SK-N-SH (cell line): ENCODE data around the gene TMEM115.

Experiments used
- CHD2 ChIP-seq: fragments of 150-350 bp; IDR thresholded peaks from 2 replicates; pipeline ENCODE4 v1.6.1; 2018; ENCODE audit warnings: low read length; ENCODE audit not compliant: partially characterized antibody
- EZH2phosphoT487 ChIP-seq: fragments of 200-600 bp; sonication (generic); IDR thresholded peaks from 2 replicates; pipeline ENCODE4 v1.6.1; 2017; ENCODE audit warnings: low read depth, mixed run types, mild to moderate bottlenecking, antibody characterized with exemption, moderate library complexity, borderline replicate concordance
- FOSL2 ChIP-seq: IDR thresholded peaks from 2 replicates; pipeline ENCODE4 v1.4.0; 2012; ENCODE audit warnings: low read depth, mild to moderate bottlenecking, moderate library complexity, borderline replicate concordance
- NFIC ChIP-seq: IDR thresholded peaks from 2 replicates; pipeline ENCODE4 v1.4.0; 2012; ENCODE audit warnings: borderline replicate concordance
- POLR2AphosphoS5 ChIP-seq: IDR thresholded peaks from 2 replicates; pipeline ENCODE4 v1.6.1; 2012; ENCODE audit warnings: low read depth, low read length
- RFX5 ChIP-seq: IDR thresholded peaks from 2 replicates; pipeline ENCODE4 v1.6.1; 2012; ENCODE audit warnings: mild to moderate bottlenecking, improper control_type of control experiment, low read length
- TF ChIP-seq, protein P1 (sequence below): IDR thresholded peaks from 2 replicates; pipeline ENCODE4 v1.4.0; 2012; ENCODE audit warnings: low read depth, borderline replicate concordance
- TF ChIP-seq, protein P2 (sequence below): fragments of 200-600 bp; sonication (generic); IDR thresholded peaks from 2 replicates; pipeline ENCODE4 v1.6.1; 2017; ENCODE audit warnings: antibody characterized with exemption, mild to moderate bottlenecking, moderate library complexity

DNA sequence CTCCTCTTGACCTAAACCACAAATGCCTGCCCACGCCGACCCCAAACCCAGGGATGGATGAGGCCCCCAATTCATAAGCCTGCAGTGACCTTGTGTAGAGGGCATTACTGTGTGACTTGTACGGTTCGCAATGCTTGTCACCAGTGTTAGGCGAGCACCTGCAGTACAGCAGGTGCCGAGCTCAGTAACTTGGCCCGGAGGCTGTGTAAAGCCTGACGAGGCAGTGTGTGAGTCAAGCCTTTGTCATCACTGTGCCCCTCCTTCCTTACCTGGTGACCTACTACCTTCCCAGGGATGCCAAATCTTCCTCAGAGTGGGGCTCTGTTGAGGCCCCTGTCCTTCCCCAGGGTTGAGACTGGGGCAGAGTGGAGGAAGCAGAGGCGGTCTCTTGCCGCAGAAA lies 37.2 kb upstream of the TMEM115 start:
- TF ChIP-seq, protein P1, sequence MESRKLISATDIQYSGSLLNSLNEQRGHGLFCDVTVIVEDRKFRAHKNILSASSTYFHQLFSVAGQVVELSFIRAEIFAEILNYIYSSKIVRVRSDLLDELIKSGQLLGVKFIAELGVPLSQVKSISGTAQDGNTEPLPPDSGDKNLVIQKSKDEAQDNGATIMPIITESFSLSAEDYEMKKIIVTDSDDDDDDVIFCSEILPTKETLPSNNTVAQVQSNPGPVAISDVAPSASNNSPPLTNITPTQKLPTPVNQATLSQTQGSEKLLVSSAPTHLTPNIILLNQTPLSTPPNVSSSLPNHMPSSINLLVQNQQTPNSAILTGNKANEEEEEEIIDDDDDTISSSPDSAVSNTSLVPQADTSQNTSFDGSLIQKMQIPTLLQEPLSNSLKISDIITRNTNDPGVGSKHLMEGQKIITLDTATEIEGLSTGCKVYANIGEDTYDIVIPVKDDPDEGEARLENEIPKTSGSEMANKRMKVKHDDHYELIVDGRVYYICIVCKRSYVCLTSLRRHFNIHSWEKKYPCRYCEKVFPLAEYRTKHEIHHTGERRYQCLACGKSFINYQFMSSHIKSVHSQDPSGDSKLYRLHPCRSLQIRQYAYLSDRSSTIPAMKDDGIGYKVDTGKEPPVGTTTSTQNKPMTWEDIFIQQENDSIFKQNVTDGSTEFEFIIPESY: no peak
- TF ChIP-seq RFX5: no peak
- no peak for TF ChIP-seq POLR2AphosphoS5
- no peak for TF ChIP-seq FOSL2
- TF ChIP-seq CHD2: no peak
- TF ChIP-seq, protein P2, sequence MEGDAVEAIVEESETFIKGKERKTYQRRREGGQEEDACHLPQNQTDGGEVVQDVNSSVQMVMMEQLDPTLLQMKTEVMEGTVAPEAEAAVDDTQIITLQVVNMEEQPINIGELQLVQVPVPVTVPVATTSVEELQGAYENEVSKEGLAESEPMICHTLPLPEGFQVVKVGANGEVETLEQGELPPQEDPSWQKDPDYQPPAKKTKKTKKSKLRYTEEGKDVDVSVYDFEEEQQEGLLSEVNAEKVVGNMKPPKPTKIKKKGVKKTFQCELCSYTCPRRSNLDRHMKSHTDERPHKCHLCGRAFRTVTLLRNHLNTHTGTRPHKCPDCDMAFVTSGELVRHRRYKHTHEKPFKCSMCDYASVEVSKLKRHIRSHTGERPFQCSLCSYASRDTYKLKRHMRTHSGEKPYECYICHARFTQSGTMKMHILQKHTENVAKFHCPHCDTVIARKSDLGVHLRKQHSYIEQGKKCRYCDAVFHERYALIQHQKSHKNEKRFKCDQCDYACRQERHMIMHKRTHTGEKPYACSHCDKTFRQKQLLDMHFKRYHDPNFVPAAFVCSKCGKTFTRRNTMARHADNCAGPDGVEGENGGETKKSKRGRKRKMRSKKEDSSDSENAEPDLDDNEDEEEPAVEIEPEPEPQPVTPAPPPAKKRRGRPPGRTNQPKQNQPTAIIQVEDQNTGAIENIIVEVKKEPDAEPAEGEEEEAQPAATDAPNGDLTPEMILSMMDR: no peak
- TF ChIP-seq NFIC: no peak
- no peak for TF ChIP-seq EZH2phosphoT487
